Bronchial epithelial cell (primary cell): ENCODE measurements around the gene FOXN3. TPM values are rescaled to one million over a fixed set of nuclear protein-coding genes. Genes with fewer than 3 reads are reported as not detected.
"Not testable (repeated sequence)": the region's sequence is repeated elsewhere in the genome, so short reads cannot be mapped to it uniquely, and the experiment has no call there.

Source experiments
- DNase-seq: peaks from one replicate; pipeline ENCODE4 v3.0.0-alpha.2; 2010; ENCODE audit warnings: low read depth
- FAIRE-seq: peaks from 2 replicates; lab custom pipeline; 2011; peaks lifted over from hg19 to GRCh38; lab: Jason Lieb, UNC
- H3K27me3 ChIP-seq: 2 replicates; pipeline ENCODE4 v1.5.1; 2011; ENCODE audit warnings: low read length; ENCODE audit not compliant: control insufficient read depth, insufficient read depth
- H3K36me3 ChIP-seq: 2 replicates; pipeline ENCODE4 v1.5.1; 2011; ENCODE audit warnings: low read length; ENCODE audit not compliant: control insufficient read depth, insufficient read depth
- H3K4me3 ChIP-seq: 2 replicates; pipeline ENCODE4 v1.5.1; 2011; ENCODE audit warnings: mild to moderate bottlenecking, low read depth, low read length, control low read depth
- CTCF ChIP-seq: IDR thresholded peaks from 2 replicates; pipeline ENCODE4 v1.5.1; 2011; ENCODE audit warnings: mild to moderate bottlenecking, moderate library complexity, low read length, control low read depth, inconsistent platforms; ENCODE audit not compliant: insufficient read depth, severe bottlenecking
- total RNA-seq: library from RNA; depleted of rRNA; stranded (reverse); fragments of >200 nt; gene quantifications from 2 replicates; pipeline ENCODE4 v1.2.1, GENCODE V29; 2014

Gene FOXN3
- total RNA-seq, 1 donor from 2014 or later = 5.8 TPM

DNA sequence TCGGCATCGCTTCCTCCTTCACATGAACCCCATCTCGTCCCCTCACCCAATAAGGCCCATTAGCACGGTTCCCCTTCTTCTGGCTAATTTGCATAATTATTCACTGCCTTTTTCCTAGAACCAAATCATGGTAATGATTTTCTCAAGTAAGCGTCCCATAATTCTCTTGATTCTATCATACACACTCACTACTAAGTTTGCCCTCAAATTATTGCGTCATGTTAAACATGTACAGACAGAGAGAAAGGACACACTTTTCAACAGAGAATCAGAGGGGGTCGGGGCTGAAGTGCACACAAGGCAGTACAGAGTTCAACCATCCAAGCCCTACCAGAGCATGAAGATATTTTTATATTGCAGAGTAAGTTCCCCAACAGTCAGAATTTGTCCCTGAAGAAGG lies 256.6 kb downstream of the FOXN3 start:
- Histone ChIP-seq H3K36me3 (no peaks in the 10 kb centered on the region), H3K27me3 (no peaks in the 10 kb centered on the region), H3K4me3 (no peak overlapping the region)
- FAIRE-seq (no peak), DNase-seq (peak; percentile 45)
- TF ChIP-seq CTCF = no peak

GRCh38 chr14:89158701-89159100 lies 258.3 kb downstream of the FOXN3 start:
- H3K27me3 ChIP-seq = no peaks in the 10 kb centered on the region
- no peak for FAIRE-seq
- TF ChIP-seq CTCF = no peak
- H3K4me3 ChIP-seq = no peak overlapping the region
- H3K36me3 ChIP-seq = no peaks in the 10 kb centered on the region
- DNase-seq = no peak

DNA sequence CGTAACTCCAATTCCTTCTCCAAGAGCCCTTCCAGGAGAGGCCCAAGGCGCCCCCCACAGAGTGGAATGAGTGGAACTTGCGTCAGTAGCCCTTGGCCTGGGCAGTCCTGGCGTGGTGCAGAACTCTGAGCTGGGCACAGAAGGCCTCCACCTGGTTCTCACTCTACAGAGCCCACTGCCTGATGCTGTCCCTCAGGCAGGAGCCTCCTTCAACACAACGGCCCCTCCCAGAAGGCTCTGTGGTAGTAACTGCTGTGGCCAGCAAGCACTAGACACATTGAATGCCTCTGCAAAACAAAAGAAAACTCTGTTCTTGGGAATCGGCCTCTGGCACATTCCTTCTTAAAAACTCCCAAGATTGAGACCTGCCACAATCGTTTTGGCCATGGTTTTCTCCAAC lies 258.9 kb downstream of the FOXN3 start:
- H3K27me3 ChIP-seq, DNase-seq, H3K36me3 ChIP-seq, H3K4me3 ChIP-seq, FAIRE-seq: not testable (repeated sequence)

GRCh38 chr14:89155491-89155890 lies 261.5 kb downstream of the FOXN3 start:
- DNase-seq (no peak), FAIRE-seq (no peak)
- Histone ChIP-seq H3K4me3 (no peak overlapping the region), H3K36me3 (no peaks in the 10 kb centered on the region), H3K27me3 (no peaks in the 10 kb centered on the region)
- no peak for TF ChIP-seq CTCF

GRCh38 chr14:89151693-89152092 lies 265.3 kb downstream of the FOXN3 start:
- not testable (repeated sequence) for DNase-seq, FAIRE-seq, H3K27me3 ChIP-seq, H3K36me3 ChIP-seq, H3K4me3 ChIP-seq

- TF ChIP-seq CTCF = no peak
- no peak for DNase-seq
- H3K36me3 ChIP-seq = no peaks in the 10 kb centered on the region
- H3K4me3 ChIP-seq = no peak overlapping the region
- peaks cover 3% of the 10 kb centered on the region for H3K27me3 ChIP-seq
- FAIRE-seq = no peak
Measured at GRCh38 chr14:89146274-89146673, 270.8 kb downstream of the FOXN3 start.

DNA sequence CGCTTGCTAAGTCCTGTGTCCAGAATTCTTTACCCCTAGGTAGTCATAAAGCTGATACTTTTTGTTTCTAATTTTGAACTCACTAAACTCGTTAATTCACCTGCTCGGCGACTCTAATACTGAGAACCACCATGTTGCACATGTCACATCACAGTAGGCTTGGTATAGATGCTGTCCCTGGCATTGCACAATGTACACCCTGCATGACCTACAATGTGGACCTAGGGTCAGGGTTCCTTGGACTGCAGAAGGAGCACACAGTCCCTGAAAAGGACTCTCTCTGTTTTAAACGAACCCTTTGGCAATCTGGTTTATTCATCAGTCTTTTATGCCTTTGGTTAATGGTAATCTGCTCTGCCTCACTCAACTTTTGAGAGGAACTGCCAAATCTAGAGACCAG lies 272.4 kb downstream of the FOXN3 start:
- no peak overlapping the region for H3K4me3 ChIP-seq
- H3K36me3 ChIP-seq = no peaks in the 10 kb centered on the region
- TF ChIP-seq CTCF = no peak
- FAIRE-seq (peak; percentile 47), DNase-seq (no peak)
- H3K27me3 ChIP-seq = peaks cover 4% of the 10 kb centered on the region
